Esophagus muscularis mucosa (tissue), 3 donors: ENCODE measurements around the gene ATL3.

Experiments
- POLR2A ChIP-seq: fragments of 450-650 bp; IDR thresholded peaks from one replicate; pipeline ENCODE4 v1.6.1; 2017; ENCODE audit warnings: antibody characterized with exemption, moderate library complexity, mild to moderate bottlenecking, low read depth
- POLR2AphosphoS5 ChIP-seq, 2 donors: sonication (generic); formaldehyde crosslinking; IDR thresholded peaks; one replicate each; pipeline ENCODE4 v1.6.1; 2017; ENCODE audit warnings: antibody characterized with exemption in 2 of 2
- TF ChIP-seq, protein P1 (sequence below), 3 experiments: fragments of 200-600 bp in 2 of 3; fragments of 450-650 bp in 1 of 3; sonication (generic) in 2 of 3; IDR thresholded peaks; one replicate each; pipeline ENCODE4 v1.5.1; 2017 to 2019; ENCODE audit warnings: antibody characterized with exemption in 3 of 3, mild to moderate bottlenecking in 2 of 3, moderate library complexity in 1 of 3

DNA sequence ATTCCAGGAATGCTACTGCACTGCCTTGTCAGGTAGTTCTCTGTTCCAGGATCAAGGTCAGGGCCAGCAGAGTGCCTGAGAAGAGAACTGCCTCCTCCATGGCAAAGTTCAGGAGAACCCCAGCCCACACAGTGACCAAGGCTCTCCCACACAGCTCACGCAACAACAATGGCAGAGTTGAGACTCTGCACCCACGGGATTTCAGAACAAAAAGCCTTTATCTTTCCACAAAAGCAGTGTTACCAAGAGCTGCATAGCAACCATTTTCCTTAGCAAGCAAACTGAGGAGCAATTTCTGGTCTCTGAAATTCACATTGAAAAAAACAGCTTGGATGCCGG, 68.0 kb downstream of the ATL3 start:
- TF ChIP-seq, protein P1, sequence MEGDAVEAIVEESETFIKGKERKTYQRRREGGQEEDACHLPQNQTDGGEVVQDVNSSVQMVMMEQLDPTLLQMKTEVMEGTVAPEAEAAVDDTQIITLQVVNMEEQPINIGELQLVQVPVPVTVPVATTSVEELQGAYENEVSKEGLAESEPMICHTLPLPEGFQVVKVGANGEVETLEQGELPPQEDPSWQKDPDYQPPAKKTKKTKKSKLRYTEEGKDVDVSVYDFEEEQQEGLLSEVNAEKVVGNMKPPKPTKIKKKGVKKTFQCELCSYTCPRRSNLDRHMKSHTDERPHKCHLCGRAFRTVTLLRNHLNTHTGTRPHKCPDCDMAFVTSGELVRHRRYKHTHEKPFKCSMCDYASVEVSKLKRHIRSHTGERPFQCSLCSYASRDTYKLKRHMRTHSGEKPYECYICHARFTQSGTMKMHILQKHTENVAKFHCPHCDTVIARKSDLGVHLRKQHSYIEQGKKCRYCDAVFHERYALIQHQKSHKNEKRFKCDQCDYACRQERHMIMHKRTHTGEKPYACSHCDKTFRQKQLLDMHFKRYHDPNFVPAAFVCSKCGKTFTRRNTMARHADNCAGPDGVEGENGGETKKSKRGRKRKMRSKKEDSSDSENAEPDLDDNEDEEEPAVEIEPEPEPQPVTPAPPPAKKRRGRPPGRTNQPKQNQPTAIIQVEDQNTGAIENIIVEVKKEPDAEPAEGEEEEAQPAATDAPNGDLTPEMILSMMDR (IDR thresholded peaks at IDR 0.05), result no peak
- TF ChIP-seq POLR2A (no peak), POLR2AphosphoS5 (IDR thresholded peaks at IDR 0.05) (no peak)
